ENCODE measurements around the gene ZIM2. TPM values are rescaled to one million over a fixed set of nuclear protein-coding genes. Genes with fewer than 3 reads are reported as not detected.

The ZIM2 gene
- total RNA-seq, 1 experiment from 2014 or later, result not detected

- TF ChIP-seq E2F1 (CRISPR knock-in tag; IDR thresholded peaks at IDR 0.05) (no peak), CTCF (IDR thresholded peaks at IDR 0.05) (no peak)
- DNase-seq (ENCODE audit: low spot score), result no peak
- POLR2A ChIA-PET, result no interaction called here
- H3K4me1 Mint-ChIP-seq, result no peaks in the 10 kb centered on the region
- H3K27ac Mint-ChIP-seq, result no peak overlapping the region
- H3K4me3 Mint-ChIP-seq, result no peak overlapping the region
- ATAC-seq, result no peak
- H3K27me3 Mint-ChIP-seq (ENCODE audit: low read depth), result peaks cover 2% of the 10 kb centered on the region; the same call in 1 of the 2 replicates
- CTCF ChIA-PET, result no interaction called here
- peaks cover 87% of the 10 kb centered on the region for H3K9me3 Mint-ChIP-seq
- peaks cover 80% of the 10 kb centered on the region for H3K36me3 Mint-ChIP-seq
These were observed 33.9 kb downstream of the ZIM2 start for GRCh38 chr19:56806639-56807038.

GRCh38 chr19:56778351-56778750 is 62.2 kb downstream of the ZIM2 start:
- ATAC-seq, result no peak
- no peak overlapping the region for H3K4me3 Mint-ChIP-seq
- ChIA-PET CTCF (no interaction called here), POLR2A (no interaction called here)
- TF ChIP-seq HMGXB4 (CRISPR knock-in tag; IDR thresholded peaks at IDR 0.05), result no peak
- TF ChIP-seq E2F1 (CRISPR knock-in tag; IDR thresholded peaks at IDR 0.05), result no peak
- no peak for TF ChIP-seq FOXP4 (CRISPR knock-in tag; IDR thresholded peaks at IDR 0.05)
- no peak for TF ChIP-seq ATF1 (CRISPR knock-in tag; IDR thresholded peaks at IDR 0.05)
- no peak for TF ChIP-seq ZMAT4 (CRISPR knock-in tag; IDR thresholded peaks at IDR 0.05)
- no peak for TF ChIP-seq RELA (CRISPR knock-in tag; IDR thresholded peaks at IDR 0.05; ENCODE audit: borderline replicate concordance)
- no peak for TF ChIP-seq AR (CRISPR knock-in tag; IDR thresholded peaks at IDR 0.05)
- TF ChIP-seq NR1H2 (CRISPR knock-in tag; IDR thresholded peaks at IDR 0.05), result no peak
- TF ChIP-seq SMAD3 (CRISPR knock-in tag; IDR thresholded peaks at IDR 0.05; ENCODE audit: borderline replicate concordance), result no peak
- peaks cover 93% of the 10 kb centered on the region for H3K9me3 Mint-ChIP-seq
- peaks cover 84% of the 10 kb centered on the region for H3K36me3 Mint-ChIP-seq
- peaks cover 5% of the 10 kb centered on the region for H3K27me3 Mint-ChIP-seq (ENCODE audit: low read depth)
- no peak overlapping the region for H3K27ac Mint-ChIP-seq
- no peak for DNase-seq (ENCODE audit: low spot score)
- H3K4me1 Mint-ChIP-seq, result no peaks in the 10 kb centered on the region
